Naive thymus-derived CD8-positive, alpha-beta T cell (primary cell): ENCODE data around the gene NR4A2. TPM values are rescaled to one million over a fixed set of nuclear protein-coding genes. Genes with fewer than 3 reads are reported as not detected.

Source experiments
- ATAC-seq, 2 donors: fragments of 150-1000 bp; cut with Tn5 transposase in 1 of 2; sonication (Bioruptor Pico), chemical (Tn5 transposase) in 1 of 2; 1 replicate in 1 of 2; 2 replicates in 1 of 2; pipeline ENCODE4 v1.10.0; 2021; ENCODE audit warnings: mild to moderate bottlenecking in 2 of 2, moderate library complexity in 2 of 2
- POLR2A ChIA-PET: fragments of 350-600 bp; sonication (Branson Sonifier 250); formaldehyde crosslinking; loops from one replicate; lab custom pipeline; 2021; ENCODE audit warnings: antibody characterized with exemption; lab: Charles Lee
- DNase-seq, 10 donors: peaks; one replicate each; pipeline versions ENCODE4 v3.0.0 to v3.0.0-alpha.2; 2020 to 2022
- H3K27ac Mint-ChIP-seq, 10 donors: one replicate each; pipeline ENCODE4 v1.8.0; 2020 to 2022; ENCODE audit warnings: mild to moderate bottlenecking in 10 of 10, mixed read lengths in 10 of 10, moderate library complexity in 4 of 10, inconsistent platforms in 1 of 10
- H3K27me3 Mint-ChIP-seq, 5 donors: one replicate each; pipeline ENCODE4 v1.8.0; 2021 to 2022; ENCODE audit warnings: mixed read lengths in 5 of 5
- H3K36me3 Mint-ChIP-seq, 3 donors: one replicate each; pipeline ENCODE4 v1.8.0; 2020 to 2022; ENCODE audit warnings: mixed read lengths in 3 of 3, mild to moderate bottlenecking in 2 of 3, inconsistent platforms in 1 of 3
- H3K4me1 Mint-ChIP-seq, 4 donors: one replicate each; pipeline ENCODE4 v1.8.0; 2021 to 2022; ENCODE audit warnings: mixed read lengths in 4 of 4
- H3K4me3 Mint-ChIP-seq, 10 donors: one replicate each; pipeline ENCODE4 v1.8.0; 2020 to 2022; ENCODE audit warnings: mild to moderate bottlenecking in 10 of 10, mixed read lengths in 10 of 10, moderate library complexity in 6 of 10, inconsistent platforms in 1 of 10
- H3K9me3 Mint-ChIP-seq, 9 donors: one replicate each; pipeline ENCODE4 v1.8.0; 2020 to 2022; ENCODE audit warnings: mixed read lengths in 9 of 9, mild to moderate bottlenecking in 3 of 9, inconsistent platforms in 1 of 9, moderate library complexity in 1 of 9
- polyA plus RNA-seq, 3 donors: library from polyadenylated mRNA; unstranded; fragments of 300-500 nt; fragmentation: Illumina TruSeq; gene quantifications; one replicate each; pipeline ENCODE4 v1.2.3, GENCODE V29; 2021
- total RNA-seq, 8 experiments: library from RNA in 2 of 8; stranded (reverse) in 2 of 8; gene quantifications; one replicate each; pipeline ENCODE4 v1.2.3 and lab custom pipeline; 2021 to 2026

NR4A2 gene
- total and polyA plus RNA-seq, 5 experiments from 2014 or later, result 1.8 to 20.1 (median 4.8) TPM

GRCh38 chr2:156347431-156347830 is 14.9 kb upstream of the NR4A2 start:
- ATAC-seq, result no peak
- Mint-ChIP-seq H3K4me3 (no peak overlapping the region), H3K4me1 (peaks cover 4 to 18% (median 11%) of the 10 kb centered on the region in 4 donors), H3K9me3 (no peaks in the 10 kb centered on the region), H3K27me3 (no peaks in the 10 kb centered on the region), H3K36me3 (no peaks in the 10 kb centered on the region), H3K27ac (peak overlapping the region in 6 of 10 donors; percentile 1 to 71 (median 39))
- POLR2A ChIA-PET, result no interaction called here
- DNase-seq, result no peak

DNA sequence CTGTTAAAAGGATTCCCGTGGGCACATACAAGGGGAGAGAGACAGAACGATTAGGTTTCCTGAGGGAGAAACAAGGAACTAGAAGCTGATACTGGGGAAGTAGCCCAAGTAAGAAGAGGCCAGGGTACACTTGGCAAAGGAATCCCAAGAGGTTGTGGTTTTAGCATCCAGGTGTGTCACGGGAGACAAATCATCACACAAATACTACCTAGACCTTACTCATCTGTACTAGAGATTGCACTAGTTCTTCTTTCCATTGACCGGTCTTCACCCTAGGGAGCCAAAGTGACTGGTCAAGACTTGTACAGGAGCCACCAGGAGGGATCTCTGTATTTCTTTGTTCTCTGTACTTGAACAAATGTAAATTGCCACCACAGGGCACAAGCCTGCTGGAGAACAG is 14.2 kb upstream of the NR4A2 start:
- no peaks in the 10 kb centered on the region for H3K36me3 Mint-ChIP-seq
- peak overlapping the region in 5 of 10 donors; percentile 24 to 60 (median 35) for H3K27ac Mint-ChIP-seq
- POLR2A ChIA-PET, result interaction anchor here (8.0 kb wide), 1 partner anchor 15 kb away, joined by 76 read pairs; the partner anchor contains the start of gene NR4A2
- DNase-seq (no peak), ATAC-seq (no peak)
- no peak overlapping the region for H3K4me3 Mint-ChIP-seq
- H3K9me3 Mint-ChIP-seq, result no peaks in the 10 kb centered on the region
- peaks cover 4 to 18% (median 11%) of the 10 kb centered on the region in 4 donors for H3K4me1 Mint-ChIP-seq
- H3K27me3 Mint-ChIP-seq, result no peaks in the 10 kb centered on the region

- ATAC-seq, result no peak
- H3K9me3 Mint-ChIP-seq, result no peaks in the 10 kb centered on the region
- H3K27ac Mint-ChIP-seq, result peak overlapping the region in 6 of 10 donors; percentile 3 to 77 (median 32)
- H3K4me1 Mint-ChIP-seq, result peaks cover 4 to 24% (median 18%) of the 10 kb centered on the region in 4 donors
- no peaks in the 10 kb centered on the region for H3K27me3 Mint-ChIP-seq
- no peaks in the 10 kb centered on the region for H3K36me3 Mint-ChIP-seq
- peak overlapping the region in 1 of 10 donors; percentile 47 for H3K4me3 Mint-ChIP-seq
- POLR2A ChIA-PET, result interaction anchor here (8.0 kb wide), 1 partner anchor 13 kb away, joined by 76 read pairs; the partner anchor contains the start of gene NR4A2
- no peak for DNase-seq
Observed at GRCh38 chr2:156345582-156345981, 13.1 kb upstream of the NR4A2 start.

DNA sequence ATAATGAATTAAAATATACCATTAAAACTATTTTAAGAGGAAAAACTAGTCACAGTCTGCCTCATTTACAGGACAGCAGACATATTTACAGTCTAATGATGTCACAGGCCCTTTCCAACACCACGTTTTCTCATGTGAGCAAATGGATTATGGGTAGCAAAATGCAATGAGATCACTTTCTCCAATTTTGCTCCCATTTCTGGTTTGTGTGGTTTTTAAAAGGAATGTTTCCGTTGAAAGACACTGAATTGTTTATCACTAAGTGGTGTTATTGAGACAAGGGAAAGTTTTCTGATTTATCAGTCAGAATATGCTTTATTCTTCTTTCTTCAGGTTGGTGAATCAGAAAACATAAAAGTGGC is 11.4 kb upstream of the NR4A2 start:
- no peak for DNase-seq
- POLR2A ChIA-PET, result interaction anchor here (3.5 to 8.0 kb wide), 3 partner anchors 12 to 91 kb away, joined by 21 to 76 read pairs (median 58); partner anchors contain the start of genes GPD2 and NR4A2

DNA sequence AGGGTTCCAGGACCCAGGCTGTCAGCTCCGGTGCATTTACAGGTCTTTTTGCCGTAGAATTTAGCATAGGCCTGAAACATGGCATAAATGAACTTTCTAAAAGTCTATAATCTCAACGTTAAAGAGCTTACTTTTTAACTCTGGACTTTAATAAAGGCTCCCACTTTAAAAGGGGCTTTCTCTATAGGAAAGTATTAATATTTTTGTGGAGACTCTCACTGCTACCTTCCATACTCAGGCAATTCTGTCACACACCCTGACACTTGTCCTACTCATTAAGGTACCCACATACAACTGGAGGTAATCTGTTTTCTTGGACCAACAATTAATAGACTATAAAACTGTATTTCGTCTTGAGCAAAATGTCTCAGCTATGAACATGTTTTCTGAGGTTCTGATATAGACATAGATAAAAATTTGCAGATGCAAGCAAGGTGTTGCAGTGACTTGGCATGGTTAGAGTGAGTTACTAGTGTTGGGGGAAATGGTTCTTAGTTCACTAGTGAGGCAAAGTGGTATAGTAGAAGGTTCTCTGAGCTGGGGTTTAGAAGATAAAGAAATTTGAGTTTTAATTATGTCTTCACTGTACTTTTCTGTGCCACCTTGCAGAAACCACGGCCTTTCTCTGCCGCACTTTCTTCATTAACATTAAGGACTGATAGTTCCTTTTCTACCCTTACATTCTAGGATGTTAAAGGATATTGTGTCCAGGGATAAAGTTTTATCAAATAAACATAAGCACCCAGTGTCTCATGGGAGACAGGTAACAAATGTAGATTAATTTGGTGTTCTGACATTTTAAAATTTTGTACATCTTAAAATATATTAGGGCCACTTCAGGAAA is 10.8 kb upstream of the NR4A2 start:
- H3K36me3 Mint-ChIP-seq, result no peaks in the 10 kb centered on the region
- ATAC-seq (no peak), DNase-seq (no peak)
- peak overlapping the region; percentile 78 to 94 (median 92) for H3K4me3 Mint-ChIP-seq
- H3K4me1 Mint-ChIP-seq, result peaks cover 5 to 45% (median 25%) of the 10 kb centered on the region in 4 donors
- POLR2A ChIA-PET, result interaction anchor here (0.6 to 8.0 kb wide), 6 partner anchors 11 to 232 kb away, joined by 3 to 76 read pairs (median 14); partner anchors contain the start of genes GPD2 and NR4A2
- H3K27ac Mint-ChIP-seq, result peak overlapping the region; percentile 88 to 100 (median 97)
- no peaks in the 10 kb centered on the region for H3K9me3 Mint-ChIP-seq
- H3K27me3 Mint-ChIP-seq, result no peaks in the 10 kb centered on the region

More for the DNA sequence above, 11.4 kb upstream of the NR4A2 start:
- H3K4me3 Mint-ChIP-seq, result no peak overlapping the region
- peaks cover 5 to 40% (median 25%) of the 10 kb centered on the region in 4 donors for H3K4me1 Mint-ChIP-seq
- no peaks in the 10 kb centered on the region for H3K27me3 Mint-ChIP-seq
- no peaks in the 10 kb centered on the region for H3K36me3 Mint-ChIP-seq
- ATAC-seq, result no peak
- peak overlapping the region; percentile 4 to 98 (median 76) for H3K27ac Mint-ChIP-seq
- H3K9me3 Mint-ChIP-seq, result no peaks in the 10 kb centered on the region

DNA sequence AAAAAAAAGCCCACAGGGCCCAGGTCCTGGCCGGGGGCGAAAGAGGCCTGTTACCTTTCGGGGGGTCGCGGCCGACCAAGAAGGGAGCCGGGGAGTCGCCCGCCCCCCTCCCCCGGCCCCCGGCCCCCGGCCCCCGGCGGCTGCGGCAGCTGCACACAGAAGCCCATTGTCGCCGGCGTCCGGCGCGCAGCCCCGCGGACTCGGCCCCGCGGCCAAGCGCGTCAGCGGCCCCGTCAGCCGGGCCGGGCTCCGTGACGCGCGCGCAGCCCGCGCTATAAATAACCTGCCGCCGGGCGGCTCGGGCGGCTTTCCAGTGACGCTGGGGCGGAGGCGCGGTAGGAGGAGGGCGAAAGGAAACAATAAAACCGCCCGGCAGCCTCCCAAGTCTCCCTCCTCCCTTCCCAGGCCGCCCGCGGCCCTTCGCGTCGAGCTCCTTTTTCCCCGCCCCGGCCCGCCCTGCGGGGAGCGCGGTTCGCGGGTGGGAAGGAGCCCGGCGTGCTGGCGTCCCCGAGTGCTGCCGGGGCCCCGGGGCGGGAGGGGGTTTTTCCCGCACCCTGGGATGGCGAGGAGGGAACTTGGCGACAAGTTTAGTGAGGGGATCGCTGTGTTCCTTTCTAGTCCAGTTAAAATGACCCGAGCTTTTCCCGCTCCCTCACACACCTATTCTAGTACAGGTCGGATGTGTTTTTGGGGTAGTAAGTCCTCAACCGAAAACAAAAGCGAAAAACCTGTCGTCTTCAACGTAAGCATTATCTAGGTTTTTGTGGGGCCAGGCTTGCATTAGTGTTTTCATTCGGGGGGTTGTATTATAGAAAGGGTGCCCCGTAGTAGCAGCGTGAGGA is 10.0 kb upstream of the NR4A2 start:
- H3K36me3 Mint-ChIP-seq, result no peaks in the 10 kb centered on the region
- H3K4me1 Mint-ChIP-seq, result peaks cover 4 to 46% (median 25%) of the 10 kb centered on the region in 4 donors
- POLR2A ChIA-PET, result interaction anchor here (0.6 to 8.0 kb wide), 6 partner anchors 10 to 231 kb away, joined by 3 to 76 read pairs (median 14); partner anchors contain the start of genes GPD2 and NR4A2
- no peaks in the 10 kb centered on the region for H3K27me3 Mint-ChIP-seq
- H3K27ac Mint-ChIP-seq, result peak overlapping the region; percentile 88 to 100 (median 98)
- H3K9me3 Mint-ChIP-seq, result no peaks in the 10 kb centered on the region
- peak; percentile 60 to 64 for ATAC-seq
- peak; percentile 78 to 93 (median 89) for DNase-seq
- peak overlapping the region; percentile 83 to 99 (median 94) for H3K4me3 Mint-ChIP-seq

- no peaks in the 10 kb centered on the region for H3K27me3 Mint-ChIP-seq
- H3K27ac Mint-ChIP-seq, result peak overlapping the region; percentile 88 to 100 (median 96)
- ATAC-seq (peak; percentile 75 to 76), DNase-seq (peak; percentile 81 to 94 (median 87))
- POLR2A ChIA-PET, result interaction anchor here (0.6 to 8.0 kb wide), 7 partner anchors 9 to 99 kb away, joined by 3 to 76 read pairs (median 7); partner anchors contain the start of genes GPD2 and NR4A2
- peak overlapping the region; percentile 83 to 99 (median 94) for H3K4me3 Mint-ChIP-seq
- no peaks in the 10 kb centered on the region for H3K9me3 Mint-ChIP-seq
- no peaks in the 10 kb centered on the region for H3K36me3 Mint-ChIP-seq
- H3K4me1 Mint-ChIP-seq, result peaks cover 4 to 46% (median 25%) of the 10 kb centered on the region in 4 donors
Observed at GRCh38 chr2:156341452-156342253, 9.1 kb upstream of the NR4A2 start.

DNA sequence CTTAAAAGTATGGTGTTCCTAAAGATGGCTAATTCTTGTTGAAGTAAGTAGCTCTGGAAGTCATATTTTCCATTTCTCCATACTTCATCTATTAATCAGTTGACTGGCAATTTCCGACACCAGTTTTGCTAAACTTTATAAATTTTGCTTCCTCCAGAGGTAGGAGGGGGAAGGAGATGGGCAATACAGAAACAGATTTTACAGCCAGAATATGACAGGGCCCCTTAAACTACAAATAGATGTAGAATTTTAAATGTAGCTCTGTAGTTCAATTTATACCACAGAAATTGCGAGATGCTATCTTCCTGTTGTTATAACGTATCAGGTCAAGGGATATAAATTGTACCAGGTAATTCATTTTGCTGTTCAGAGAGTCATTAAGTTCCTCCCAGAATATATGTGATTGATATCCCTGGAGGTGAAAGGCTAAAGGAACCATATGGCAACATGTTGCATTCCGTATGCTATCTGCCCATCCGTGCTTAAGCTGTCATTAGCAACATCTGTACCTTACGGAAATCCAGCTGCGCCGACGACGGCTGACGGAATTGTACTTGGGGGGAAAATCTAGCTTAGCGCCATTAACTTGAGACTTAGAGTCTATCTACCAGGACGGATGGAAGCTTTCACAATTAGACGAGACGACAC is 8.4 kb upstream of the NR4A2 start:
- peak in 4 of 10 donors; percentile 27 to 43 (median 36) for DNase-seq
- H3K4me1 Mint-ChIP-seq, result peaks cover 4 to 48% (median 26%) of the 10 kb centered on the region in 4 donors
- no peaks in the 10 kb centered on the region for H3K27me3 Mint-ChIP-seq
- ATAC-seq, result peak; percentile 13 to 22
- H3K4me3 Mint-ChIP-seq, result peak overlapping the region; percentile 83 to 99 (median 94)
- POLR2A ChIA-PET, result interaction anchor here (0.6 to 8.0 kb wide), 6 partner anchors 9 to 94 kb away, joined by 3 to 76 read pairs (median 14); partner anchors contain the start of genes GPD2 and NR4A2
- no peaks in the 10 kb centered on the region for H3K9me3 Mint-ChIP-seq
- H3K27ac Mint-ChIP-seq, result peak overlapping the region; percentile 88 to 100 (median 96)
- no peaks in the 10 kb centered on the region for H3K36me3 Mint-ChIP-seq

DNA sequence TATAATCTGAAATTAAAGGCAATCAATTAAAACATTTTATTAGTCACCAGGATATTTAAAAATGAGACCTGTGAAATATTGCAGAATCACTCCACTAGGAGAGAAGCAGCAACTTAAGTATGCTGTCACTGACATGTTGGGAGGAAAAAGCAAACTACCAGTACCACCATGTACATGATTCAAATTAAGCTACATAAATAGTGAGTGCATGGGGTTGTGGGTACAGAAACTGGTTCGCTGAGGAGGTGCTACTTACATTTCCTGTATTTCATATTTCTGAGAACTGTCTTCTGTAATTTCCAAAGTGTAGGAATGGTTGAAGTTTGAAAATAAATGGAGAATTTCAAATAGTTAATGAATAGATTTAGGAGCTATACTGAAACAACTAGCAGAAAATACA is 7.9 kb upstream of the NR4A2 start:
- H3K4me1 Mint-ChIP-seq, result peaks cover 7 to 53% (median 31%) of the 10 kb centered on the region in 4 donors
- H3K36me3 Mint-ChIP-seq, result no peaks in the 10 kb centered on the region
- H3K27me3 Mint-ChIP-seq, result peaks cover 0 to 3% (median 0%) of the 10 kb centered on the region in 5 donors
- no peak for ATAC-seq
- H3K4me3 Mint-ChIP-seq, result peak overlapping the region in 9 of 10 donors; percentile 22 to 99 (median 94)
- POLR2A ChIA-PET, result interaction anchor here (1.5 to 8.0 kb wide), 4 partner anchors 8 to 95 kb away, joined by 4 to 76 read pairs (median 40); partner anchors contain the start of genes GPD2 and NR4A2
- DNase-seq, result no peak
- peak overlapping the region in 8 of 10 donors; percentile 20 to 100 (median 96) for H3K27ac Mint-ChIP-seq
- H3K9me3 Mint-ChIP-seq, result peaks cover 0 to 2% (median 0%) of the 10 kb centered on the region in 9 donors

GRCh38 chr2:156339865-156340264 is 7.3 kb upstream of the NR4A2 start:
- H3K9me3 Mint-ChIP-seq, result peaks cover 0 to 2% (median 0%) of the 10 kb centered on the region in 9 donors
- H3K27me3 Mint-ChIP-seq, result peaks cover 0 to 3% (median 0%) of the 10 kb centered on the region in 5 donors
- peak overlapping the region in 3 of 10 donors; percentile 3 to 91 (median 65) for H3K27ac Mint-ChIP-seq
- no peak for ATAC-seq
- no peak for DNase-seq
- peak overlapping the region in 2 of 10 donors; percentile 6 to 99 for H3K4me3 Mint-ChIP-seq
- POLR2A ChIA-PET, result interaction anchor here (4.1 to 8.0 kb wide), 2 partner anchors 8 to 60 kb away, joined by 58 to 76 read pairs; partner anchors contain the start of gene NR4A2
- no peaks in the 10 kb centered on the region for H3K36me3 Mint-ChIP-seq
- peaks cover 11 to 57% (median 34%) of the 10 kb centered on the region in 4 donors for H3K4me1 Mint-ChIP-seq
